KMS-11 (cell line): ENCODE data around the gene NEB.
"Not testable (repeated sequence)": the region's sequence is repeated elsewhere in the genome, so short reads cannot be mapped to it uniquely, and the experiment has no call there.

Experiments
- H2AFZ ChIP-seq: fragments of 200-600 bp; sonication (generic); 2 replicates; pipeline ENCODE4 v1.6.1; 2016; ENCODE audit warnings: antibody characterized with exemption, mixed run types, low read depth
- H3K27ac ChIP-seq: fragments of 200-600 bp; sonication (generic); 2 replicates; pipeline ENCODE4 v1.6.1; 2016; ENCODE audit warnings: mild to moderate bottlenecking, mixed run types
- H3K27me3 ChIP-seq: fragments of 200-600 bp; sonication (generic); 2 replicates; pipeline ENCODE4 v1.6.1; 2017; ENCODE audit warnings: mild to moderate bottlenecking, low read depth, mixed run types, moderate library complexity; ENCODE audit not compliant: insufficient read depth
- H3K36me3 ChIP-seq: fragments of 200-600 bp; sonication (generic); 2 replicates; pipeline ENCODE4 v1.6.1; 2017; ENCODE audit warnings: mild to moderate bottlenecking, mixed run types; ENCODE audit not compliant: insufficient read depth
- H3K4me1 ChIP-seq: fragments of 200-600 bp; sonication (generic); 2 replicates; pipeline ENCODE4 v1.6.1; 2016; ENCODE audit warnings: mild to moderate bottlenecking, low read depth, mixed run types; ENCODE audit not compliant: poor library complexity, severe bottlenecking
- H3K4me2 ChIP-seq: fragments of 200-600 bp; sonication (generic); 2 replicates; pipeline ENCODE4 v1.7.0; 2016; ENCODE audit warnings: mild to moderate bottlenecking, mixed run types
- H3K4me3 ChIP-seq: fragments of 200-600 bp; sonication (generic); IDR thresholded peaks from 2 replicates; pipeline ENCODE4 v1.6.1; 2017; ENCODE audit warnings: low read depth, low read length, mixed read lengths; ENCODE audit not compliant: insufficient read depth
- H3K79me2 ChIP-seq: fragments of 200-600 bp; sonication (generic); 2 replicates; pipeline ENCODE4 v1.6.1; 2016; ENCODE audit warnings: low read depth, mixed run types; ENCODE audit not compliant: insufficient read depth
- H3K9ac ChIP-seq: fragments of 200-600 bp; sonication (generic); 2 replicates; pipeline ENCODE4 v1.6.1; 2016; ENCODE audit warnings: mild to moderate bottlenecking, mixed run types
- H4K20me1 ChIP-seq: fragments of 200-600 bp; sonication (generic); 2 replicates; pipeline ENCODE4 v1.6.1; 2016; ENCODE audit warnings: mild to moderate bottlenecking, mixed run types; ENCODE audit not compliant: insufficient read depth
- CTCF ChIP-seq: fragments of 200-600 bp; sonication (generic); conservative IDR thresholded peaks from 2 replicates; pipeline ENCODE4 v1.6.1; 2017; ENCODE audit warnings: low read depth, mild to moderate bottlenecking, antibody characterized with exemption, low read length, moderate library complexity, mixed read lengths

Gene NEB

DNA sequence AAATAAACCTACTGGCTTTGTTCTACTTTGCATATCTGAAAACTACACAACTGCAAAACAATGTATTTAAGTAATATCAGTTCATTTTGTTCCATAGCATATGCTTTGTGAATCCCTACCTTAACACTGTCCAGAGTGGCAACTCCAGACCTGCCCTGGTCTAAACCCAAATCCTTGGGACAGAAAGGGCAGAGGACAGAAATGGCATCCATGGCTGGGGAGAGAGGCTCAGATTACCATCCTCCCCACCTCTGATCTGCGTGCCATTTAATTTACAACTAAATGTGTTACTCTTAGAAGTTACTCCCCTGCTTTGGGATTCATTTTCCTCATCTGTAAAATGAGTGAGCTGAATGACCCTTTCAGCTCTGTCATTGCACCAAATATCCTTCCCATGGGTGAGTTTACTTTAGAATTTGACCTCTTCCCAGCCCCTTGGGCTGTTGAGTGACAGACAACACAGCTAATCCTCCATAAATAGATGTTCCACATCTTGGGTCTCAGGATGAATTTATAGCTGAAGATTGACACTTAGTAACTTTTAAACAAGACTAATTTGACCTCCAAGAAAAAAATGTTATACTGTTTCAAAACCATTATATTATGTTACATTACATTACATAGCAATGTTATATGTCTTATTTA is 20.1 kb upstream of the NEB start:
- Histone ChIP-seq H3K27ac (no peak overlapping the region), H3K4me2 (no peak overlapping the region), H3K4me3 (no peak overlapping the region), H4K20me1 (no peaks in the 10 kb centered on the region), H3K36me3 (no peaks in the 10 kb centered on the region), H3K9ac (no peak overlapping the region), H3K4me1 (no peaks in the 10 kb centered on the region), H2AFZ (no peak overlapping the region), H3K79me2 (no peaks in the 10 kb centered on the region), H3K27me3 (no peaks in the 10 kb centered on the region)
- TF ChIP-seq CTCF: no peak

GRCh38 chr2:151753540-151753939 is 19.3 kb upstream of the NEB start:
- H3K27ac ChIP-seq: no peak overlapping the region
- no peak for TF ChIP-seq CTCF
- H4K20me1 ChIP-seq: no peaks in the 10 kb centered on the region
- H3K9ac ChIP-seq: no peak overlapping the region
- no peaks in the 10 kb centered on the region for H3K36me3 ChIP-seq
- no peak overlapping the region for H2AFZ ChIP-seq
- no peaks in the 10 kb centered on the region for H3K4me1 ChIP-seq
- H3K4me2 ChIP-seq: no peak overlapping the region
- no peaks in the 10 kb centered on the region for H3K27me3 ChIP-seq
- no peak overlapping the region for H3K4me3 ChIP-seq
- no peaks in the 10 kb centered on the region for H3K79me2 ChIP-seq

- not testable (repeated sequence) for H2AFZ ChIP-seq, H3K4me3 ChIP-seq, H4K20me1 ChIP-seq, H3K9ac ChIP-seq, H3K36me3 ChIP-seq, H3K4me2 ChIP-seq, H3K27ac ChIP-seq, H3K79me2 ChIP-seq, H3K27me3 ChIP-seq, H3K4me1 ChIP-seq
Measured at GRCh38 chr2:151745261-151745660, 11.0 kb upstream of the NEB start.

- H3K4me1 ChIP-seq: peaks cover 7% of the 10 kb centered on the region
- no peaks in the 10 kb centered on the region for H3K27me3 ChIP-seq
Measured at GRCh38 chr2:151730262-151730975, 3.9 kb downstream of the NEB start.

More at GRCh38 chr2:151730262-151730975, 3.9 kb downstream of the NEB start:
- Histone ChIP-seq H3K4me3 (no peak overlapping the region), H3K9ac (no peak overlapping the region), H2AFZ (no peak overlapping the region), H3K4me2 (no peak overlapping the region), H3K79me2 (no peaks in the 10 kb centered on the region), H3K36me3 (no peaks in the 10 kb centered on the region), H3K27ac (no peak overlapping the region), H4K20me1 (no peaks in the 10 kb centered on the region)
- TF ChIP-seq CTCF: no peak
